Loucy (cell line): Measurements from ENCODE around the gene GIGYF2.

Experiments used
- H2AFZ ChIP-seq: fragments of 200-600 bp; sonication (generic); 2 replicates; pipeline ENCODE4 v1.6.0; 2016; ENCODE audit warnings: antibody characterized with exemption, mild to moderate bottlenecking, low read length, moderate library complexity
- H3F3A ChIP-seq: fragments of 200-600 bp; 2 replicates; pipeline ENCODE4 v1.6.0; 2016; ENCODE audit warnings: antibody characterized with exemption, low read depth, mild to moderate bottlenecking
- H3K27me3 ChIP-seq: fragments of 200-600 bp; sonication (generic); 2 replicates; pipeline ENCODE4 v1.6.1; 2014; ENCODE audit warnings: low read length, mild to moderate bottlenecking; ENCODE audit not compliant: insufficient read depth, poor library complexity, severe bottlenecking
- H3K36me3 ChIP-seq: fragments of 200-600 bp; sonication (generic); 2 replicates; pipeline ENCODE4 v1.6.1; 2016; ENCODE audit warnings: low read length; ENCODE audit not compliant: insufficient read depth
- H3K4me1 ChIP-seq: fragments of 200-600 bp; sonication (generic); 2 replicates; pipeline ENCODE4 v1.5.1; 2014; ENCODE audit warnings: low read length, mild to moderate bottlenecking; ENCODE audit not compliant: insufficient read depth, poor library complexity, severe bottlenecking
- H3K4me2 ChIP-seq: fragments of 200-600 bp; sonication (generic); 2 replicates; pipeline ENCODE4 v1.6.0; 2014; ENCODE audit warnings: antibody characterized with exemption, low read length, low read depth, mild to moderate bottlenecking; ENCODE audit not compliant: poor library complexity, severe bottlenecking
- H3K4me3 ChIP-seq: fragments of 200-600 bp; sonication (generic); 2 replicates; pipeline ENCODE4 v1.5.1; 2014; ENCODE audit warnings: low read length, mild to moderate bottlenecking, mixed read lengths; ENCODE audit not compliant: poor library complexity, severe bottlenecking
- H3K79me2 ChIP-seq: fragments of 200-600 bp; sonication (generic); 2 replicates; pipeline ENCODE4 v1.6.1; 2014; ENCODE audit warnings: low read length; ENCODE audit not compliant: insufficient read depth
- H3K9ac ChIP-seq: fragments of 200-600 bp; sonication (generic); 2 replicates; pipeline ENCODE4 v1.6.0; 2014; ENCODE audit warnings: mild to moderate bottlenecking, low read depth, low read length, moderate library complexity; ENCODE audit not compliant: poor library complexity, severe bottlenecking
- H3K9me2 ChIP-seq: fragments of 200-600 bp; sonication (generic); replicated peaks from 2 replicates; pipeline ENCODE4 v1.6.1; 2016; ENCODE audit warnings: low read depth, low read length, mixed read lengths
- H3K9me3 ChIP-seq: fragments of 200-600 bp; sonication (generic); 2 replicates; pipeline ENCODE4 v1.6.1; 2014; ENCODE audit warnings: mild to moderate bottlenecking, antibody characterized with exemption, low read length, low read depth; ENCODE audit not compliant: insufficient read depth
- H4K20me1 ChIP-seq: fragments of 200-600 bp; sonication (generic); 2 replicates; pipeline ENCODE4 v1.6.0; 2014; ENCODE audit warnings: antibody characterized with exemption, low read length, mild to moderate bottlenecking; ENCODE audit not compliant: insufficient read depth, poor library complexity, severe bottlenecking
- EZH2phosphoT487 ChIP-seq: fragments of 200-600 bp; IDR thresholded peaks from 2 replicates; pipeline ENCODE4 v1.6.1; 2018; ENCODE audit warnings: antibody characterized with exemption, mild to moderate bottlenecking, moderate library complexity, borderline replicate concordance
- TF ChIP-seq, protein P1 (sequence below): fragments of 200-600 bp; sonication (generic); conservative IDR thresholded peaks from 2 replicates; pipeline ENCODE4 v1.5.1; 2014; ENCODE audit warnings: mild to moderate bottlenecking, antibody characterized with exemption, low read length

The GIGYF2 gene

DNA sequence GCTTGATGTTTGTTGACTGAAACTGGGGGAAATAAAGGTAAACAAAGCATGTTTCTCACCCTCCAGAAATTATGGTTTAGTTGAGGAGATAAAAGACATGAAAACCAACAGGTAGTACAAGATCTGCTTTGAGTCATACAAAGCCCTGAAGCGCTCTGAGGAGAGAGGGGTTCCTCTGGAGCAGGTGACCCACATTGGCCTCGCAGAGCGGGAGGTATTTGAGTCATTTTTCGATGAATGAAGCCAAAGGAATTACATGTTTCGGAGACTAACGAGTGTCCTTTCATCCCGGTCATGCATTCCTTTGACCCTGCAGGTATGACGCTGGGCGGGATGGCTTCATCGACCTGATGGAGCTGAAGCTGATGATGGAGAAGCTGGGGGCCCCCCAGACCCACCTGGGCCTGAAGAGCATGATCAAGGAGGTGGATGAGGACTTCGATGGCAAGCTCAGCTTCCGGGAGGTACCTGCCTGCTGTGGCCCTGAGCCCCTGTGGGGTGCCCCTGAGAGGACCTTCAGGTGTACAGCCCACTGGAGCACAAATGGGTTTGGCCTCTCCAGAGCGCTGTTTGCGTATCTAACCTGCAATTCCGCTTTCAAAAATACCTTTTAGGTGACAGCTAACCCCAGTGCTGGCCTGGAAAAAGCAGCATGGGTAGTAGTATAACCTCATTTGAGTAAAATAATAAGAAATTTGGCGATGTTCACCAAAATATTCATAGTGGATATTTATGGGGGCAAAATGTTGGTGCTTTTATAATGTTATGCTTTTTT, 34.5 kb upstream of the GIGYF2 start:
- no peaks in the 10 kb centered on the region for H3K9me3 ChIP-seq
- no peak overlapping the region for H2AFZ ChIP-seq
- H3K9me2 ChIP-seq: no peaks in the 10 kb centered on the region

DNA sequence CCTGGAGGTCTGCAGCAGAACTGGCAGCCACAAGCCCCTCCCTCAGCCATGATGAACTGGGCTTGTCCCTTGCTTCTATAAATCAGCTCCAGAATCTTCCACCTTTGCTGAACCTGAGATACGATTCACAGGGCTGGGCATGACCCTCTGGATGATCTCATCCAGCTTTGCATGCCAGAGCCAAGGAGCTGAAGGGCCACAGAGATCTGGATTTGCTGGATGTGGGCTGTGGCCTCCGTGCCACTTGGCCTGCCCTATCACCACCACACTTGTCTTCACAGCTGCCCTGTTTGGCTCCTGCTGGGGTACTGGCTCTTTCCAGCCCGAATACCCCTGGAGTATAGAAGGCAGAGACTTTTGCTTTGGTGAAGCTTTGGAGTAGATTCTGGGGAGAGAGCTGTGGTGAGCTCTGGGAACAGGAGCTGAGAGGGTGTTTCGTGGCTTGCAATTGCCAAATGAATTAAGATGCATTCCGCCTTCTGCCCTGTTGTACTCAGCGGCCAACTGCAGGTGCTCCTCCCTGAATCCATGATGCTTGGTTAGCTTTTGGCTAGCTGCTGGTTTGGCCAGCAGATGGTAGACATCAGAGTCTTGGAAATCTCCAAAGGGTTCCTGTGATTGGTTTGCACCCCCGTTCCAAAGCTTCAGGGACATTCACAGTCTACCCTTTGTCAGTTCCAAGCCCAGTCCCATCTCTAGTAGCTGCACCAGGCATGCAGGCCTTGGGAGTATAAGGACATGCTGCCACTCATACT, 30.9 kb upstream of the GIGYF2 start:
- Histone ChIP-seq H3K36me3 (no peaks in the 10 kb centered on the region), H3K4me3 (no peak overlapping the region), H3K9ac (no peak overlapping the region), H3K4me2 (no peak overlapping the region), H3K4me1 (no peaks in the 10 kb centered on the region), H3K9me2 (no peaks in the 10 kb centered on the region), H3F3A (no peaks in the 10 kb centered on the region), H3K27me3 (no peaks in the 10 kb centered on the region), H3K9me3 (no peaks in the 10 kb centered on the region), H2AFZ (no peak overlapping the region), H3K79me2 (no peaks in the 10 kb centered on the region), H4K20me1 (no peaks in the 10 kb centered on the region)
- TF ChIP-seq, protein P1, sequence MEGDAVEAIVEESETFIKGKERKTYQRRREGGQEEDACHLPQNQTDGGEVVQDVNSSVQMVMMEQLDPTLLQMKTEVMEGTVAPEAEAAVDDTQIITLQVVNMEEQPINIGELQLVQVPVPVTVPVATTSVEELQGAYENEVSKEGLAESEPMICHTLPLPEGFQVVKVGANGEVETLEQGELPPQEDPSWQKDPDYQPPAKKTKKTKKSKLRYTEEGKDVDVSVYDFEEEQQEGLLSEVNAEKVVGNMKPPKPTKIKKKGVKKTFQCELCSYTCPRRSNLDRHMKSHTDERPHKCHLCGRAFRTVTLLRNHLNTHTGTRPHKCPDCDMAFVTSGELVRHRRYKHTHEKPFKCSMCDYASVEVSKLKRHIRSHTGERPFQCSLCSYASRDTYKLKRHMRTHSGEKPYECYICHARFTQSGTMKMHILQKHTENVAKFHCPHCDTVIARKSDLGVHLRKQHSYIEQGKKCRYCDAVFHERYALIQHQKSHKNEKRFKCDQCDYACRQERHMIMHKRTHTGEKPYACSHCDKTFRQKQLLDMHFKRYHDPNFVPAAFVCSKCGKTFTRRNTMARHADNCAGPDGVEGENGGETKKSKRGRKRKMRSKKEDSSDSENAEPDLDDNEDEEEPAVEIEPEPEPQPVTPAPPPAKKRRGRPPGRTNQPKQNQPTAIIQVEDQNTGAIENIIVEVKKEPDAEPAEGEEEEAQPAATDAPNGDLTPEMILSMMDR: no peak
- no peak for TF ChIP-seq EZH2phosphoT487

More for the DNA sequence above, 34.5 kb upstream of the GIGYF2 start:
- Histone ChIP-seq H3K79me2 (no peaks in the 10 kb centered on the region), H3F3A (no peaks in the 10 kb centered on the region), H3K4me1 (no peaks in the 10 kb centered on the region), H3K36me3 (no peaks in the 10 kb centered on the region), H3K27me3 (no peaks in the 10 kb centered on the region), H3K4me2 (no peak overlapping the region), H4K20me1 (no peaks in the 10 kb centered on the region), H3K9ac (no peak overlapping the region), H3K4me3 (no peak overlapping the region)
- TF ChIP-seq, protein P1: no peak
- TF ChIP-seq EZH2phosphoT487: no peak

DNA sequence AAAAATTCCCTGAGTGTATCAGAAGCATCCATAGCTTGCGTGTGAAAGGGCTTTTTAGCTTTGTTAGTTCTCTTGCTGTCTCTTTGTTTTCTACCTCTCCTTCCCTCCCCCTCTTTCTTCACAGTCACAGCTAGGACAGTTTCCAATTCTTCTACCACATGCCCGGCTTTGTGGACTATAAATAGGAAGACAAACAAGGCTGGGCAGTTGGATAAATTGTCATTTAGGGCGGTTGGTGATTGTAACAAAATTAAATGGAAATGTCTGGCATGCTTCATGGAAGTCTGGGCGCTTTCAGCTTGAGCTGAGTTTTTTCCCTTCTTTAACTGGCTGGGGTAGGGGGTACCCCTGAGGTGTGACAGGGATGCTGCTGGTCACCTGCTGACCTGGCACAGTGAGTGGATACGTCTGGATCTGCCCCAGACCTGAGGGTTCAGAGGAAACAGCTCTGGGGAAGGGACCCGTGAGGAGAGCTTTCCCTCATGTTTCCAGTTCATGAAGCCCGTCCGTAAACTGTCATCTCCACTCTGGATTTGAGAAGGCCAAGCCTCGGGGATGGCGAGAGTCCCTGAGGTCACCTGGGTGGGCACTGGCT, 29.0 kb upstream of the GIGYF2 start:
- Histone ChIP-seq H3F3A (no peaks in the 10 kb centered on the region), H3K27me3 (no peaks in the 10 kb centered on the region), H3K79me2 (no peaks in the 10 kb centered on the region), H3K9me2 (no peaks in the 10 kb centered on the region), H3K4me1 (no peaks in the 10 kb centered on the region), H3K9ac (no peak overlapping the region), H3K36me3 (no peaks in the 10 kb centered on the region), H3K9me3 (no peaks in the 10 kb centered on the region), H3K4me2 (no peak overlapping the region), H2AFZ (no peak overlapping the region), H4K20me1 (no peaks in the 10 kb centered on the region), H3K4me3 (no peak overlapping the region)
- TF ChIP-seq, protein P1: no peak
- TF ChIP-seq EZH2phosphoT487: no peak
